ENCODE results near the gene ELOVL1.

Gene ELOVL1

GRCh38 chr1:43363283-43363934 lies 4.4 kb downstream of the ELOVL1 start:
- no peak overlapping the region for H3K4me3 ChIP-seq (ENCODE audit: low read length)
- TF ChIP-seq, protein P1, sequence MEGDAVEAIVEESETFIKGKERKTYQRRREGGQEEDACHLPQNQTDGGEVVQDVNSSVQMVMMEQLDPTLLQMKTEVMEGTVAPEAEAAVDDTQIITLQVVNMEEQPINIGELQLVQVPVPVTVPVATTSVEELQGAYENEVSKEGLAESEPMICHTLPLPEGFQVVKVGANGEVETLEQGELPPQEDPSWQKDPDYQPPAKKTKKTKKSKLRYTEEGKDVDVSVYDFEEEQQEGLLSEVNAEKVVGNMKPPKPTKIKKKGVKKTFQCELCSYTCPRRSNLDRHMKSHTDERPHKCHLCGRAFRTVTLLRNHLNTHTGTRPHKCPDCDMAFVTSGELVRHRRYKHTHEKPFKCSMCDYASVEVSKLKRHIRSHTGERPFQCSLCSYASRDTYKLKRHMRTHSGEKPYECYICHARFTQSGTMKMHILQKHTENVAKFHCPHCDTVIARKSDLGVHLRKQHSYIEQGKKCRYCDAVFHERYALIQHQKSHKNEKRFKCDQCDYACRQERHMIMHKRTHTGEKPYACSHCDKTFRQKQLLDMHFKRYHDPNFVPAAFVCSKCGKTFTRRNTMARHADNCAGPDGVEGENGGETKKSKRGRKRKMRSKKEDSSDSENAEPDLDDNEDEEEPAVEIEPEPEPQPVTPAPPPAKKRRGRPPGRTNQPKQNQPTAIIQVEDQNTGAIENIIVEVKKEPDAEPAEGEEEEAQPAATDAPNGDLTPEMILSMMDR (conservative IDR thresholded peaks at IDR 0.05; ENCODE audit: low read depth, low read length) = no peak
- DNase-seq (ENCODE audit: low read depth) = no peak

- no peak for DNase-seq (ENCODE audit: low read depth)
- peak overlapping the region; percentile 84 for H3K4me3 ChIP-seq (ENCODE audit: low read length)
- TF ChIP-seq, protein P1 (conservative IDR thresholded peaks at IDR 0.05; ENCODE audit: low read depth, low read length) = no peak
Observed at GRCh38 chr1:43360616-43361015, 7.2 kb downstream of the ELOVL1 start.

DNA sequence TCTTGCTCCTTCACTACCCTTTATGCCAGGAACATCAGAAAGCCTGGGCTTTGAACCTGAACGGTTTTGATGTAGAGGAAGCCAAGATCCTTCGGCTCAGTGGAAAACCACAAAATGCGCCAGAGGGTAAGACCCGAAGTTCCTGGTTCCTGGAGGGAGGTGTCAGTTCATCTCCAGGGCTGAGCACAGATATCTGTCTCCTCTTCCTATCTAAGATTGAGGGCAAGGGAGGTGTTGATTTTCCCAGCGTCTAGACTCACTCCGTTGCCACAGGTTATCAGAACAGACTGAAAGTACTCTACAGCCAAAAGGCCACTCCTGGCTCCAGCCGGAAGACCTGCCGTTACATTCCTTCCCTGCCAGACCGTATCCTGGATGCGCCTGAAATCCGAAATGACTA lies 8.1 kb downstream of the ELOVL1 start:
- H3K4me3 ChIP-seq (ENCODE audit: low read length) = peak overlapping the region; percentile 84
- DNase-seq (ENCODE audit: low read depth) = no peak
- TF ChIP-seq, protein P1 (conservative IDR thresholded peaks at IDR 0.05; ENCODE audit: low read depth, low read length) = no peak

DNA sequence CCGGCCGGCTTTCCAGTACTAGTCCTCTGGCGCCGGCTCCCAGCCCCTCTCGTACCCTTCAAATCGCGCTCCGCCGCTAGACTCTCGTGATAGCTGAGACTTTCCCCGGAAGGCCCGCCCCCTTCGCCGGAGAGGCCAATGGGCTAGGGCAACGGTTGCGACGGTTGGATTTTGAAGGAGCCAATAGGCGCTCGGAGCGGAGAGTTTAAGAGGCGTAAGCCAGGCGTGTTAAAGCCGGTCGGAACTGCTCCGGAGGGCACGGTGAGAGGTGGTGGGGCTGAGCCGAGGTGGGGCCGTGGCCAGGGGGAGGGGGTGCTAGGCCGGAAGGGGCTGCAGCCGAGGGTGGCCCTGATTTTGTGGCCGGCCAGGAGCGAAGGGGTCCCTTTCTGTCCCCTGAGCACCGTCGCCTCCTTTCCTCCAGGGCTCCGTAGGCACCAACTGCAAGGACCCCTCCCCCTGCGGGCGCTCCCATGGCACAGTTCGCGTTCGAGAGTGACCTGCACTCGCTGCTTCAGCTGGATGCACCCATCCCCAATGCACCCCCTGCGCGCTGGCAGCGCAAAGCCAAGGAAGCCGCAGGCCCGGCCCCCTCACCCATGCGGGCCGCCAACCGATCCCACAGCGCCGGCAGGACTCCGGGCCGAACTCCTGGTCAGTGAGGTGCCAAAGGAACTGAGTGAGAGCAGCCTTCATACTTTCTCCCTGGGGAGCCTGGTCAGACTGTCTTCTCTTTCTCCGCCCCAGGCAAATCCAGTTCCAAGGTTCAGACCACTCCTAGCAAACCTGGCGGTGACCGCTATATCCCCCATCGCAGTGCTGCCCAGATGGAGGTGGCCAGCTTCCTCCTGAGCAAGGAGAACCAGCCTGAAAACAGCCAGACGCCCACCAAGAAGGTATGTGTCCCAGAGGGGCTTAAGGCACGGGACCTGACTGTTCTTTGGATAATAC lies 8.8 kb downstream of the ELOVL1 start, which contains the start of gene CDC20:
Gene CDC20 (plus strand): TSS at position 236 of the 948 bp plus-strand sequence. CDS start 235 bp downstream, at position 471.
- peak; percentile 84 for DNase-seq (ENCODE audit: low read depth)
- H3K4me3 ChIP-seq (ENCODE audit: low read length) = peak within 1 kb of the TSS; percentile 84
- TF ChIP-seq, protein P1 (conservative IDR thresholded peaks at IDR 0.05; ENCODE audit: low read depth, low read length) = no peak

DNA sequence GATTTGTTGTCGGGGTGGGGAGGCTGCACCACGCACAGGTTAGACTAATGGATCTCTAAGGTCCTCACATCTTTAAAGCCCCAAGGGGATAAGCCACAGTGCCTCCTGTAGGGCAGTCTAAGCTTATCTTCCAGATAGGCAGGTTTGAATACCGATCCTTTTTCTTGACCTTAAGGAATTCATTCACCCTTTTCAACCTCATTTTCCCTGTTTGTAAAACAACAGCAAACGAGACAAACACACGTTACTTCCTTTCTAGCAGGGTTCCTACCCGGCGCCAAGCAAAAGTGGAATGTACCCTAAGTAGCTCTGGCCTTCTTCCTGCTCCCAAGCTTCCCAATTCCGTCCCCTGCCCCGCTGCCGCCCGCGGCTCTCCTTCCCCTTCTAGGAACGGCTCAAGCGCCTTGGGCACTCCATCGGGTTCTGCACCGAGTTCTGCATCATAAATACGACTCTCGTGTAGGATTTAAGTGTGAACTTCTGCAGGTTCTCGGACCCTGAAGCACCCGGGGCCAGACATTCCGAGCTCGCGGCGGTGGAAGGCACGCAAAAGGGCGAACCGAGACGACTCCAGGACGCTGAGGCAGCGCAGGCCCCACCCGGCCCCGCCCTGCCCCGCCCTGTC lies 9.6 kb downstream of the ELOVL1 start:
- peak overlapping the region; percentile 84 for H3K4me3 ChIP-seq (ENCODE audit: low read length)
- TF ChIP-seq, protein P1 (conservative IDR thresholded peaks at IDR 0.05; ENCODE audit: low read depth, low read length) = peak; percentile 72
- no peak for DNase-seq (ENCODE audit: low read depth)

- no peak for DNase-seq (ENCODE audit: low read depth)
- TF ChIP-seq, protein P1 (conservative IDR thresholded peaks at IDR 0.05; ENCODE audit: low read depth, low read length) = no peak
- H3K4me3 ChIP-seq (ENCODE audit: low read length) = no peak overlapping the region
Observed at GRCh38 chr1:43357251-43357650, 10.6 kb downstream of the ELOVL1 start.

Data from retinal pigment epithelial cell (primary cell).